H1 (cell line): ENCODE measurements around the gene RXRA. TPM values are rescaled to one million over a fixed set of nuclear protein-coding genes. Genes with fewer than 3 reads are reported as not detected.

ENCODE experiments used
- CTCF ChIA-PET: fragments of 300-600 bp; sonication (Branson Sonifier 250); formaldehyde crosslinking; loops from one replicate; lab custom pipeline; 2021; ENCODE audit not compliant: partially characterized antibody; lab: Charles Lee
- POLR2A ChIA-PET: fragments of 300-600 bp; sonication (Branson Sonifier 250); formaldehyde crosslinking; loops from one replicate; lab custom pipeline; 2021; ENCODE audit warnings: inconsistent platforms; ENCODE audit not compliant: partially characterized antibody; lab: Charles Lee
- DNase-seq, 2 experiments: peaks; one replicate each; pipeline versions ENCODE4 v3.0.0 to v3.0.0-alpha.2; 2010 to 2022; ENCODE audit warnings: low spot score in 2 of 2, low read depth in 1 of 2, mixed read lengths in 1 of 2
- FAIRE-seq: peaks from 2 replicates; lab custom pipeline; 2011; peaks lifted over from hg19 to GRCh38; lab: Jason Lieb, UNC
- H2AFZ ChIP-seq: 2 replicates; pipeline ENCODE4 v1.8.1; 2012; ENCODE audit warnings: low read length, inconsistent platforms
- H2AK5ac ChIP-seq: 2 replicates; pipeline ENCODE4 v1.6.1; 2013; ENCODE audit warnings: low read depth, low read length
- H2BK120ac ChIP-seq: replicated peaks from 2 replicates; pipeline ENCODE3; 2013; ENCODE audit warnings: low read depth, low read length, inconsistent platforms
- H2BK12ac ChIP-seq: 2 replicates; pipeline ENCODE4 v1.6.1; 2013; ENCODE audit warnings: low read depth, low read length
- H2BK15ac ChIP-seq: 2 replicates; pipeline ENCODE4 v1.6.1; 2013; ENCODE audit warnings: low read length
- H2BK20ac ChIP-seq: 2 replicates; pipeline ENCODE4 v1.6.1; 2013; ENCODE audit warnings: low read length
- H2BK5ac ChIP-seq: 2 replicates; pipeline ENCODE4 v1.6.1; 2013; ENCODE audit warnings: low read depth, low read length
- H3K14ac ChIP-seq: 2 replicates; pipeline ENCODE4 v1.6.1; 2013; ENCODE audit warnings: inconsistent platforms; ENCODE audit not compliant: insufficient read length
- H3K18ac ChIP-seq: 2 replicates; pipeline ENCODE4 v1.6.1; 2013; ENCODE audit warnings: low read length; ENCODE audit errors: extremely low read depth
- H3K23ac ChIP-seq: 2 replicates; pipeline ENCODE4 v1.6.1; 2013; ENCODE audit warnings: inconsistent platforms; ENCODE audit not compliant: insufficient read length
- H3K23me2 ChIP-seq: 2 replicates; pipeline ENCODE4 v1.6.1; 2013; ENCODE audit warnings: low read depth, low read length
- H3K27ac ChIP-seq: 2 replicates; pipeline ENCODE4 v1.6.1; 2011; ENCODE audit warnings: low read depth, low read length, inconsistent platforms
- H3K27me3 ChIP-seq, 4 experiments: replicated peaks in 1 of 4; 1 replicate in 1 of 4; 2 replicates in 3 of 4; pipeline versions ENCODE4 v1.6.1 to v1.8.1; 2011 to 2013; ENCODE audit warnings: low read length in 3 of 4, mild to moderate bottlenecking in 3 of 4, inconsistent platforms in 2 of 4, mixed read lengths in 2 of 4, moderate library complexity in 1 of 4; ENCODE audit not compliant: control insufficient read depth in 3 of 4, insufficient read depth in 3 of 4; ENCODE audit errors: extremely low read depth in 1 of 4
- H3K36me3 ChIP-seq, 4 experiments: 2 replicates each; pipeline versions ENCODE4 v1.6.1 to v1.8.1; 2011 to 2013; ENCODE audit warnings: mild to moderate bottlenecking in 4 of 4, low read length in 3 of 4, moderate library complexity in 2 of 4, control low read depth in 1 of 4, inconsistent platforms in 1 of 4; ENCODE audit not compliant: insufficient read depth in 4 of 4, control insufficient read depth in 2 of 4
- H3K4ac ChIP-seq: replicated peaks from 2 replicates; pipeline ENCODE3; 2013; ENCODE audit warnings: low read length, low read depth, mixed read lengths, inconsistent platforms; ENCODE audit not compliant: insufficient read length
- H3K4me1 ChIP-seq, 4 experiments: replicated peaks in 1 of 4; 1 replicate in 1 of 4; 2 replicates in 3 of 4; pipeline versions ENCODE4 v1.6.1 to v1.8.1; 2011 to 2013; ENCODE audit warnings: low read length in 3 of 4, inconsistent platforms in 2 of 4, mixed read lengths in 1 of 4; ENCODE audit not compliant: insufficient read depth in 4 of 4, control insufficient read depth in 3 of 4
- H3K4me2 ChIP-seq, 2 experiments: 2 replicates each; pipeline versions ENCODE4 v1.6.1 to v1.8.1; 2011 to 2013; ENCODE audit warnings: low read depth in 2 of 2, low read length in 2 of 2, control low read depth in 1 of 2, inconsistent platforms in 1 of 2, mild to moderate bottlenecking in 1 of 2; ENCODE audit not compliant: insufficient read depth in 1 of 2
- H3K4me3 ChIP-seq, 4 experiments: fragments of 200-600, 300-600 bp in 1 of 4; sonication (generic), shearing (Covaris generic), sonication (Bioruptor Twin) in 1 of 4; 2 replicates each; pipeline versions ENCODE4 v1.5.1 to v1.8.1; 2011 to 2016; ENCODE audit warnings: low read length in 4 of 4, low read depth in 3 of 4, control low read depth in 2 of 4, inconsistent platforms in 2 of 4, mild to moderate bottlenecking in 2 of 4, mixed read lengths in 1 of 4, moderate library complexity in 1 of 4; ENCODE audit not compliant: insufficient read depth in 2 of 4; ENCODE audit errors: extremely low read depth in 1 of 4
- H3K56ac ChIP-seq: replicated peaks from 2 replicates; pipeline ENCODE3; 2013; ENCODE audit warnings: low read depth, mild to moderate bottlenecking, mixed read lengths, low read length, inconsistent platforms; ENCODE audit not compliant: insufficient read length
- H3K79me1 ChIP-seq: 2 replicates; pipeline ENCODE4 v1.6.1; 2013; ENCODE audit warnings: low read depth, low read length, control low read depth
- H3K79me2 ChIP-seq, 2 experiments: 2 replicates each; pipeline versions ENCODE4 v1.6.1 to v1.8.1; 2012 to 2013; ENCODE audit warnings: low read length in 2 of 2, mild to moderate bottlenecking in 2 of 2, inconsistent platforms in 1 of 2; ENCODE audit not compliant: insufficient read depth in 2 of 2, control insufficient read depth in 1 of 2
- H3K9ac ChIP-seq, 4 experiments: replicated peaks in 1 of 4; 1 replicate in 1 of 4; 2 replicates in 3 of 4; pipeline versions ENCODE4 v1.6.1 to v1.8.1; 2011 to 2013; ENCODE audit warnings: low read depth in 3 of 4, low read length in 3 of 4, control low read depth in 2 of 4, mild to moderate bottlenecking in 2 of 4, moderate library complexity in 2 of 4, inconsistent platforms in 1 of 4; ENCODE audit errors: extremely low read depth in 1 of 4
- H3K9me3 ChIP-seq, 2 experiments: 2 replicates each; pipeline versions ENCODE4 v1.6.1 to v1.8.1; 2012 to 2013; ENCODE audit warnings: mild to moderate bottlenecking in 2 of 2, moderate library complexity in 2 of 2, control low read depth in 1 of 2, inconsistent platforms in 1 of 2, low read depth in 1 of 2, low read length in 1 of 2, mixed read lengths in 1 of 2; ENCODE audit not compliant: insufficient read depth in 2 of 2
- H4K20me1 ChIP-seq, 2 experiments: replicated peaks in 1 of 2; 2 replicates each; pipeline versions ENCODE3 to v1.8.1; 2011 to 2013; ENCODE audit warnings: inconsistent platforms in 2 of 2, low read length in 2 of 2, mild to moderate bottlenecking in 1 of 2; ENCODE audit not compliant: insufficient read depth in 2 of 2, control insufficient read depth in 1 of 2
- H4K5ac ChIP-seq: 2 replicates; pipeline ENCODE4 v1.6.1; 2013; ENCODE audit warnings: low read length, low read depth, mixed read lengths, inconsistent platforms; ENCODE audit not compliant: insufficient read length
- H4K8ac ChIP-seq: 2 replicates; pipeline ENCODE4 v1.8.0; 2013; ENCODE audit warnings: mild to moderate bottlenecking, moderate library complexity, low read length, inconsistent platforms; ENCODE audit not compliant: insufficient read depth; ENCODE audit errors: extremely low read depth
- H4K91ac ChIP-seq: replicated peaks from 2 replicates; pipeline ENCODE3; 2013; ENCODE audit warnings: low read length, mixed read lengths, inconsistent platforms; ENCODE audit not compliant: insufficient read length
- NRF1 ChIP-seq: IDR thresholded peaks from 2 replicates; pipeline ENCODE4 v1.6.1; 2011; ENCODE audit warnings: mild to moderate bottlenecking, low read depth, low read length, improper control_type of control experiment
- RNF2 ChIP-seq: fragments of 200-900, 300-1000 bp; sonication (generic); IDR thresholded peaks from 2 replicates; pipeline ENCODE4 v1.7.1; 2016; ENCODE audit warnings: borderline replicate concordance, low read depth, mild to moderate bottlenecking, antibody characterized with exemption, low read length; ENCODE audit not compliant: poor library complexity, severe bottlenecking; ENCODE audit errors: missing control alignments
- SP1 ChIP-seq: IDR thresholded peaks from 2 replicates; pipeline ENCODE4 v1.6.1; 2011; ENCODE audit warnings: low read depth, low read length
- SUZ12 ChIP-seq: fragments of 200-600 bp; sonication (generic); IDR thresholded peaks from 2 replicates; pipeline ENCODE4 v1.6.1; 2012; ENCODE audit warnings: mild to moderate bottlenecking, inconsistent platforms, low read length, moderate library complexity, mixed read lengths
- TAF7 ChIP-seq: optimal IDR thresholded peaks from 2 replicates; pipeline ENCODE3; 2011; ENCODE audit warnings: low read depth, mild to moderate bottlenecking, inconsistent platforms, low read length, moderate library complexity, borderline replicate concordance
- ZNF274 ChIP-seq: IDR thresholded peaks from 2 replicates; pipeline ENCODE4 v1.7.0; 2012; ENCODE audit warnings: low read length, borderline replicate concordance; ENCODE audit errors: extremely low read depth
- WGBS, 2 experiments: shearing (Covaris generic) in 1 of 2; methylation state at CpG; one replicate each; pipeline versions ENCODE4 v1.1.6 to v1.1.7; 2013 to 2015; ENCODE audit warnings: low lambda C conversion rate in 2 of 2, mixed read lengths in 2 of 2, inconsistent platforms in 1 of 2, low coverage in 1 of 2, missing lambda C conversion rate in 1 of 2; ENCODE audit not compliant: insufficient replicate concordance in 2 of 2, insufficient coverage in 1 of 2, insufficient read length in 1 of 2; ENCODE audit errors: extremely low coverage in 1 of 2, missing lambda C conversion rate in 1 of 2; 5-methylcytosine and 5-hydroxymethylcytosine counted together
- polyA plus RNA-seq, 7 experiments: library from polyadenylated mRNA; depleted of rRNA in 3 of 7; stranded (reverse) in 5 of 7; unstranded in 2 of 7; fragments of >200 nt in 5 of 7; fragments of 200-250 nt in 2 of 7; gene quantifications; 1 replicate in 5 of 7; 2 replicates in 1 of 7; 4 replicates in 1 of 7; pipeline versions ENCODE4 v1.2.1 to v1.2.3, GENCODE V29; 2011 to 2013; ENCODE audit warnings: missing spikeins in 2 of 7, mixed read lengths in 2 of 7
- total RNA-seq: library from RNA; stranded (reverse); fragmentation: NEBNext Ultra II Directional; extraction: Animal tissue kit (Norgen Biotek cat#: 25700); gene quantifications from 2 replicates; pipeline ENCODE4 v1.2.1, GENCODE V29; 2021

Gene RXRA
- total and polyA plus RNA-seq, 2 of the 8 experiments (the other 6 are each of a cell fraction or from before 2014, with no cell fraction given): 9.8 to 29.4 TPM

- Histone ChIP-seq H2BK15ac (no peak overlapping the region), H3K4me3 (no peak overlapping the region), H3K4ac (no peak overlapping the region), H3K79me2 (no peaks in the 10 kb centered on the region; a peak in 1 of 4 replicates), H3K14ac (no peak overlapping the region), H4K91ac (no peak overlapping the region), H2BK20ac (no peak overlapping the region), H3K79me1 (no peaks in the 10 kb centered on the region), H3K36me3 (no peaks in the 10 kb centered on the region), H2BK5ac (no peak overlapping the region), H2AK5ac (no peak overlapping the region), H3K18ac (no peak overlapping the region), H3K4me2 (no peak overlapping the region), H4K5ac (no peak overlapping the region), H3K23ac (no peak overlapping the region), H3K27ac (no peak overlapping the region), H3K9ac (no peak overlapping the region), H4K8ac (no peak overlapping the region), H3K23me2 (peaks cover 8% of the 10 kb centered on the region; the same call in 1 of the 2 replicates), H3K9me3 (peaks cover 0 to 3% of the 10 kb centered on the region in 2 experiments; a peak in 1 of 4 replicates), H3K56ac (no peak overlapping the region), H2AFZ (no peak overlapping the region), H3K27me3 (no peaks in the 10 kb centered on the region), H3K4me1 (no peaks in the 10 kb centered on the region), H2BK120ac (no peak overlapping the region), H4K20me1 (peaks cover 0 to 9% of the 10 kb centered on the region in 2 experiments), H2BK12ac (no peak overlapping the region)
- DNase-seq (no peak), FAIRE-seq (no peak)
- 83% methylated on average over 11 of the region's 11 CpGs; no CpG with 5 or more reads in 1 of the 2 experiments for WGBS, 2 experiments
- TF ChIP-seq NRF1: no peak
- TF ChIP-seq RNF2: no peak
- TF ChIP-seq SP1: no peak
- no peak for TF ChIP-seq ZNF274
- no peak for TF ChIP-seq SUZ12
- no peak for TF ChIP-seq TAF7
- CTCF ChIA-PET: interaction anchor here (0.9 to 1.4 kb wide), 6 partner anchors 9 to 134 kb away, joined by 3 to 4 read pairs (median 3); no protein-coding TSS in a partner anchor
- POLR2A ChIA-PET: no interaction called here
These were observed 21.6 kb upstream of the RXRA start for GRCh38 chr9:134304690-134305089.
